Suprapubic skin (tissue), 4 donors: ENCODE results near the gene SMIM32. TPM values are rescaled to one million over a fixed set of nuclear protein-coding genes. Genes with fewer than 3 reads are reported as not detected.
A peak's percentile ranks its signal among the peaks of the same experiment; 100 is the strongest.

Source experiments
- DNase-seq, 2 donors: peaks; one replicate each; pipeline ENCODE4 v3.0.0-alpha.2; 2019; ENCODE audit warnings: low spot score in 2 of 2
- H3K27ac ChIP-seq: fragments of 200-600 bp; sonication (generic); one replicate; pipeline ENCODE4 v1.5.1; 2019
- H3K27me3 ChIP-seq: fragments of 200-600 bp; sonication (generic); one replicate; pipeline ENCODE4 v1.5.1; 2019
- H3K36me3 ChIP-seq: fragments of 200-600 bp; sonication (generic); one replicate; pipeline ENCODE4 v1.5.1; 2019
- H3K4me1 ChIP-seq: fragments of 200-600 bp; sonication (generic); one replicate; pipeline ENCODE4 v1.5.1; 2019
- H3K4me3 ChIP-seq: fragments of 200-600 bp; sonication (generic); one replicate; pipeline ENCODE4 v1.5.1; 2019; ENCODE audit warnings: mild to moderate bottlenecking
- H3K9me3 ChIP-seq: fragments of 200-600 bp; sonication (generic); one replicate; pipeline ENCODE4 v1.5.1; 2019
- EP300 ChIP-seq: sonication (generic); formaldehyde crosslinking; IDR thresholded peaks from one replicate; pipeline ENCODE4 v1.6.1; 2017; ENCODE audit warnings: antibody characterized with exemption
- POLR2A ChIP-seq, 2 donors: fragments of 450-650 bp; IDR thresholded peaks; one replicate each; pipeline ENCODE4 v1.6.1; 2017; ENCODE audit warnings: antibody characterized with exemption in 2 of 2, mild to moderate bottlenecking in 2 of 2, moderate library complexity in 2 of 2
- POLR2AphosphoS5 ChIP-seq, 3 donors: sonication (generic); formaldehyde crosslinking; IDR thresholded peaks; one replicate each; pipeline ENCODE4 v1.6.1; 2017; ENCODE audit warnings: antibody characterized with exemption in 3 of 3
- WGBS: methylation state at CpG from one replicate; pipeline ENCODE4 v1.1.5; 2018; 5-methylcytosine and 5-hydroxymethylcytosine counted together
- total RNA-seq, 4 donors: library from RNA; depleted of rRNA; stranded (reverse); fragments of >200 nt; gene quantifications; one replicate each; pipeline ENCODE4 v1.1.0, GENCODE V29; 2016
- TF ChIP-seq, protein P1 (sequence below), 2 donors: fragments of 200-600 bp in 1 of 2; fragments of 450-650 bp in 1 of 2; sonication (generic) in 1 of 2; IDR thresholded peaks; one replicate each; pipeline ENCODE4 v1.5.1; 2016 to 2019; ENCODE audit warnings: antibody characterized with exemption in 2 of 2, mild to moderate bottlenecking in 1 of 2, moderate library complexity in 1 of 2

The SMIM32 gene
- total RNA-seq, 4 donors from 2014 or later: not detected

DNA sequence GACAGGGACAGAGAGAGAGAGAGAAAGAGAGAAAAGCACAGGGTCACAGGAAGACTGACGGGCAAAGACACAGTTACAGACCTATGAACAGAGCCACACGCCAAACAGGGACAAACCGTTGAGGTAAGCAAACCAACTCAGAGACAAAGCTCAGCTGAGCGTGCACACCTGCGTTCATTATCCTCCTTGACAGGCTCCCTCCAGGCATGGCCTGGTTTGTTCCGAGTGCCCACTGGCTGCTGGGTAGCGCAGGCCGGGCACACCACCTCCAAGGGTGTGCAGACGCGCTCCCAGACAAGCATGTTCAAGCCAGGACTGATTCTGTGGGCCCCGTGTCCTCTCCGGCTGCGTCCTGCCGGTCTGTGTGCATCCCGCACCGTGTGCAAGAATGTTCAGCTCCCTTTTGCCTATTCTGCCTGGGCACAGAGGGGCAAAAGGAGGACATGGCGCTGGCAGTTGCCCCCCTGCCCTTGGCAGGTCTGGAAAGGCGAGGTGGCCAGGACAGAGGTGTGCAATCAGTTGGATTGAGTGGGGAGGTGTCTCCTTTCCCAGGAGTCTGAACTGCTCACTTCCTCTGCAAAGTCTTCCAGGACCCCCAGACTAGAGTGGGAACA, 467 bp upstream of the SMIM32 start:
- peaks cover 4% of the 10 kb centered on the region for H3K36me3 ChIP-seq
- H3K27ac ChIP-seq: no peak overlapping the region
- H3K27me3 ChIP-seq: peaks cover 31% of the 10 kb centered on the region
- WGBS: 32% methylated on average over 6 of the region's 18 CpGs
- DNase-seq: no peak
- H3K9me3 ChIP-seq: no peaks in the 10 kb centered on the region
- H3K4me3 ChIP-seq: peak overlapping the region; percentile 51
- H3K4me1 ChIP-seq: peaks cover 27% of the 10 kb centered on the region
- TF ChIP-seq, protein P1, sequence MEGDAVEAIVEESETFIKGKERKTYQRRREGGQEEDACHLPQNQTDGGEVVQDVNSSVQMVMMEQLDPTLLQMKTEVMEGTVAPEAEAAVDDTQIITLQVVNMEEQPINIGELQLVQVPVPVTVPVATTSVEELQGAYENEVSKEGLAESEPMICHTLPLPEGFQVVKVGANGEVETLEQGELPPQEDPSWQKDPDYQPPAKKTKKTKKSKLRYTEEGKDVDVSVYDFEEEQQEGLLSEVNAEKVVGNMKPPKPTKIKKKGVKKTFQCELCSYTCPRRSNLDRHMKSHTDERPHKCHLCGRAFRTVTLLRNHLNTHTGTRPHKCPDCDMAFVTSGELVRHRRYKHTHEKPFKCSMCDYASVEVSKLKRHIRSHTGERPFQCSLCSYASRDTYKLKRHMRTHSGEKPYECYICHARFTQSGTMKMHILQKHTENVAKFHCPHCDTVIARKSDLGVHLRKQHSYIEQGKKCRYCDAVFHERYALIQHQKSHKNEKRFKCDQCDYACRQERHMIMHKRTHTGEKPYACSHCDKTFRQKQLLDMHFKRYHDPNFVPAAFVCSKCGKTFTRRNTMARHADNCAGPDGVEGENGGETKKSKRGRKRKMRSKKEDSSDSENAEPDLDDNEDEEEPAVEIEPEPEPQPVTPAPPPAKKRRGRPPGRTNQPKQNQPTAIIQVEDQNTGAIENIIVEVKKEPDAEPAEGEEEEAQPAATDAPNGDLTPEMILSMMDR (IDR thresholded peaks at IDR 0.05): no peak
- TF ChIP-seq POLR2A (IDR thresholded peaks at IDR 0.05): no peak
- no peak for TF ChIP-seq POLR2AphosphoS5 (IDR thresholded peaks at IDR 0.05)
- no peak for TF ChIP-seq EP300

DNA sequence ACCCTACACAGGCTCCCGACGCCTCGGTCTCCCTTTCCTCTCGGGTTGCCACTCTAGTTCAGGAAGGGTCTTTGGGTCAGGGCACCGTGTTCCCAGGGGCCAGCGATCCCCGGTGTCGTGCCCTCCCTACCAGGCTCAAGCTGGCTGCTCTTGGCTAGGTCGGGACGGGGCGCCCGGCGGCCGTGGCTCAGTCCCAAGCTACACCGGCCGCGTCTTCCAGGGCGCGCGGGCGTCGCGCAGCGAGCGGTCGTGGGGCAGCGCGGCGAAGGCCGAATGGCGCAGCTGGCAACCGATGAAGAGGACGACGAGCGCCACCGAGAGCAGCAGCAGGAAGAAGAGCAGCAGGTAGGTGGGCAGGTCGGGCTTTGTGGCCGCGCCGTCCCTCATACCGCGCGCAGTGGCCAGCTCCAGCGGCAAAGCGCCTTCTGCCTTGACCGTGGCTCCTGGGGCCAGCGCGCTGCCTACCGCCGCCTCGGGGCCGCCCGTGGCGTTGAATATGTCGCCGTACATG, 892 bp downstream of the SMIM32 start:
- Histone ChIP-seq H3K36me3 (peaks cover 13% of the 10 kb centered on the region), H3K27ac (no peak overlapping the region), H3K9me3 (no peaks in the 10 kb centered on the region), H3K4me3 (peak overlapping the region; percentile 51), H3K27me3 (peaks cover 31% of the 10 kb centered on the region), H3K4me1 (peaks cover 27% of the 10 kb centered on the region)
- WGBS: 0% methylated on average over 4 of the region's 56 CpGs
- no peak for DNase-seq
- TF ChIP-seq EP300 (no peak), POLR2A (IDR thresholded peaks at IDR 0.05) (no peak), POLR2AphosphoS5 (IDR thresholded peaks at IDR 0.05) (no peak)
- TF ChIP-seq, protein P1 (IDR thresholded peaks at IDR 0.05): no peak

DNA sequence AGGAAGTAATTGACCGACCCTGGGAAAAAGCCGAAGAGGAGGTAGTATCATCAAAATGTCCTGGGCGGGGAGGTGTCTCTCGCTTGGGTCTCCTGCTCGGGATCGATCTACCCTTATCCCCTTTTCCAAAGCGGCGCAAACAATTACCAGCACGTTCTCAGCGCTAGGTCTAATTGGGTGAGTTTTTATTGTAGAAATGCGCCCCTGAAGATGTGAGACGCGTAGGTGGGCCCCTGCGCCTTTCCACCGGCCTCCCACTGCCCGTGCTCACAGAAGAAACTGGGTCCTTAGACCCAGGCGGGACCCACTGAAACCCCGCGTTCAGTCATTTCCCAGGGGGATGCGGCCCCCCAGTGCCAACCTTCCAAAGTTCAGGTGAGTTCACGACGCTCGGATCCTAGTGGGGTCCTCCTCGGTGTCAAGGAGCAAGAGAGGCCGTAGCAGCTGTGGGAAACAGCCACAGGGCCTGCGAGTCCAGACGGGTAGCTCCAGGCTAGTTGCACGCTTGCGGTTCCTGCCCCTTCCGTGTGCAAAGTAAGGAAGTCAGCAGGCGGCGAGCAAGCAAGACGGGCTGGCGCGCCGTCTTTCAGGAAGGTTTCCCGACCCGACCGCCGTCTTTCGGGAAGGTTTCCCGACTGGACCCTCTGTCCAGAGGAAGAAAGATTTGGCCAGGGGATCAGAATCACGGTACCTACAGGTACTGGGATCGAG, 1.5 kb downstream of the SMIM32 start:
- DNase-seq: no peak
- Histone ChIP-seq H3K27ac (no peak overlapping the region), H3K4me1 (peaks cover 27% of the 10 kb centered on the region), H3K9me3 (no peaks in the 10 kb centered on the region), H3K36me3 (peaks cover 15% of the 10 kb centered on the region), H3K4me3 (peak overlapping the region; percentile 51), H3K27me3 (peaks cover 31% of the 10 kb centered on the region)
- TF ChIP-seq, protein P1 (IDR thresholded peaks at IDR 0.05): no peak
- no peak for TF ChIP-seq POLR2AphosphoS5 (IDR thresholded peaks at IDR 0.05)
- TF ChIP-seq POLR2A (IDR thresholded peaks at IDR 0.05): no peak
- no peak for TF ChIP-seq EP300
- WGBS: 31% methylated on average over 28 of the region's 44 CpGs

DNA sequence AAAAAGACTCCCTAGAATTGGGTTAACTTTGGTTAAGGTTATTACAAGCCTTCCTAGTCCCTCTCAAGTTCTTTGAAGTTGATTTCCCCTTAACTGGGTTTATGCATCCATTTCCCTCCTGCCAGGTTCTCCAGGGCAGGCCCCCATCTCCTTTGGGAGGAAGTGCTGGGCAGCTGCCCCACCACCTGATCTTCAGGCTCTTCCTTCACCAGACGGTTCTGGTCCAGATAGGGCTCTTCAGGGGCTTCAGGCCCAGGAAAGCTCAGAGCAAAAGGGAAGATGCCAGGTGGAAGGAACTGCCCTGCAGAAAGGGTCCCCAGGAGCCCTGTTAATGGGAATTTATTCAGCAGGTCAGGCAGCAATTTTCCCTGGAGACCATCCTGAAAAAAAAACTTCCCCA, 2.1 kb downstream of the SMIM32 start:
- no peaks in the 10 kb centered on the region for H3K9me3 ChIP-seq
- TF ChIP-seq, protein P1 (IDR thresholded peaks at IDR 0.05): no peak
- TF ChIP-seq POLR2A (IDR thresholded peaks at IDR 0.05): no peak
- TF ChIP-seq EP300: no peak
- no peak for TF ChIP-seq POLR2AphosphoS5 (IDR thresholded peaks at IDR 0.05)
- WGBS: 33% methylated on average over 1 of the region's 1 CpG
- no peak for DNase-seq
- H3K4me1 ChIP-seq: peaks cover 27% of the 10 kb centered on the region
- peaks cover 31% of the 10 kb centered on the region for H3K27me3 ChIP-seq
- H3K27ac ChIP-seq: no peak overlapping the region
- H3K36me3 ChIP-seq: peaks cover 15% of the 10 kb centered on the region
- H3K4me3 ChIP-seq: no peak overlapping the region

DNA sequence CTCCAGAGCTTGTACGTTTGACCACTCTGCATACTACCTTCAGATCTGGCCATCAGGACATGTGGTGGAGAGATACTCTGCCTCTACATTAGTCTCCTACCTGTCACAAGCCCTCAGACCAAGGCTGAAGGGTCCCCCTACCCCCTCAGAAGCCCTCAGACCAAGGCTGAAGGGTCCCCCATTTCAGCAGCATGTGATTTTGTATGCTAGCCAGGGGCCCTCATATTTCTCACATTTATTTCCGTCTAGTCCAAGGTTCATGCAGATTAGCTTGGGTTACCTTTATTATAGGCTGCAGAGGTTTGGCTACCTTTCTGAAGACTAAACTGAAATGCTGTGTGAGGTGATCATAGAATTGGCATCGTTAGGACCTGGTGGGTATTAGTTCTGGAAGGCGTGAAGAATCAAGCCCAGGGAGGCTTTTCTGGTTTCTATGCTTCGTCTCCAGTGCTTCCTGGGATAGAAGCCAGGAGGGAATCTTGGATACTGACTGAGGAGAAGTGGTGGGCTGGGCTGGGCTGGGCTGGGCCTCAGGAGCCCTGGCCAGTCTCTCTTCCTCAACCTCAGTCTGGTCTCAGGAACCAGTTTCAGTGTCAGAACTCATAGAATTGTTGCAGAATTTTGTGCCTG, 2.8 kb downstream of the SMIM32 start:
- peaks cover 27% of the 10 kb centered on the region for H3K4me1 ChIP-seq
- H3K36me3 ChIP-seq: peaks cover 15% of the 10 kb centered on the region
- no peak overlapping the region for H3K4me3 ChIP-seq
- 33% methylated on average over 5 of the region's 5 CpGs for WGBS
- TF ChIP-seq POLR2A (IDR thresholded peaks at IDR 0.05): no peak
- TF ChIP-seq EP300: no peak
- TF ChIP-seq, protein P1 (IDR thresholded peaks at IDR 0.05): no peak
- TF ChIP-seq POLR2AphosphoS5 (IDR thresholded peaks at IDR 0.05): no peak
- no peak overlapping the region for H3K27ac ChIP-seq
- no peak for DNase-seq
- peaks cover 31% of the 10 kb centered on the region for H3K27me3 ChIP-seq
- no peaks in the 10 kb centered on the region for H3K9me3 ChIP-seq
